Activated CD4-positive, alpha-beta T cell treated with anti-CD3 and anti-CD28 coated beads for 36 hours (primary cell): ENCODE results near the gene CPNE7. TPM values are rescaled to one million over a fixed set of nuclear protein-coding genes. Genes with fewer than 3 reads are reported as not detected.

Source experiments
- ATAC-seq: fragments of 200-7000 bp; cut with Tn5 transposase; one replicate; pipeline ENCODE4 v1.10.0; 2021; ENCODE audit warnings: mild to moderate bottlenecking, moderate library complexity
- CTCF ChIA-PET: fragments of 350-600 bp; sonication (Branson Sonifier 250); formaldehyde crosslinking; loops from one replicate; lab custom pipeline; 2021; ENCODE audit warnings: antibody characterized with exemption; lab: Charles Lee
- POLR2A ChIA-PET: fragments of 350-600 bp; sonication (Branson Sonifier 250); formaldehyde crosslinking; loops from one replicate; lab custom pipeline; 2021; ENCODE audit warnings: antibody characterized with exemption, inconsistent platforms; lab: Charles Lee
- DNase-seq: peaks from one replicate; pipeline ENCODE4 v3.0.0-alpha.2; 2020
- H3K27ac Mint-ChIP-seq: one replicate; pipeline ENCODE4 v1.8.0; 2021; ENCODE audit warnings: mixed read lengths
- H3K27me3 Mint-ChIP-seq: one replicate; pipeline ENCODE4 v1.8.0; 2021; ENCODE audit warnings: mixed read lengths
- H3K36me3 Mint-ChIP-seq: one replicate; pipeline ENCODE4 v1.8.0; 2021; ENCODE audit warnings: low read depth, mixed read lengths
- H3K4me1 Mint-ChIP-seq: one replicate; pipeline ENCODE4 v1.8.0; 2021; ENCODE audit warnings: mixed read lengths
- H3K4me3 Mint-ChIP-seq: one replicate; pipeline ENCODE4 v1.8.0; 2021; ENCODE audit warnings: mild to moderate bottlenecking, moderate library complexity, mixed read lengths
- H3K9me3 Mint-ChIP-seq: one replicate; pipeline ENCODE4 v1.8.0; 2021; ENCODE audit warnings: low read depth, mixed read lengths
- intact Hi-C, 2 experiments: fragments of 100-400 bp; cut with DNase I in 1 of 2; cut with micrococcal nuclease in 1 of 2; formaldehyde crosslinking; loops; one replicate each; pipeline versions ENCODE4 v1.14.2 to v1.15.1; 2022 to 2024; cut with DNase I, micrococcal nuclease
- total RNA-seq, 2 experiments: library from RNA; stranded (reverse); gene quantifications; one replicate each; pipeline ENCODE4 v1.2.3, GENCODE V29; 2021

The CPNE7 gene
- total RNA-seq, 2 experiments from 2014 or later = 17.3 to 18.7 TPM

- H3K27ac Mint-ChIP-seq = no peak overlapping the region
- ATAC-seq = no peak
- H3K9me3 Mint-ChIP-seq = no peaks in the 10 kb centered on the region
- peaks cover 16% of the 10 kb centered on the region for H3K4me1 Mint-ChIP-seq
- CTCF ChIA-PET = interaction anchor here (0.6 kb wide), 1 partner anchor 232 kb away, joined by 3 read pairs; no protein-coding TSS in a partner anchor
- DNase-seq = no peak
- H3K27me3 Mint-ChIP-seq = no peaks in the 10 kb centered on the region
- intact Hi-C loops = no loop called here
- H3K4me3 Mint-ChIP-seq = no peak overlapping the region
- no peaks in the 10 kb centered on the region for H3K36me3 Mint-ChIP-seq
- POLR2A ChIA-PET = interaction anchor here (0.6 kb wide), 1 partner anchor 32 kb away, joined by 6 read pairs; no protein-coding TSS in a partner anchor
These were observed 25.4 kb downstream of the CPNE7 start for GRCh38 chr16:89600956-89601355.

GRCh38 chr16:89601906-89602272 lies 26.3 kb downstream of the CPNE7 start:
- ATAC-seq (no peak), DNase-seq (no peak)
- ChIA-PET POLR2A (interaction anchor here (0.5 to 0.6 kb wide), 2 partner anchors 52 to 171 kb away, joined by 3 read pairs; no protein-coding TSS in a partner anchor), CTCF (interaction anchor here (0.8 to 1.0 kb wide), 2 partner anchors 12 to 150 kb away, joined by 4 to 5 read pairs; no protein-coding TSS in a partner anchor)
- intact Hi-C loops = no loop called here
- Mint-ChIP-seq H3K4me3 (no peak overlapping the region), H3K4me1 (peaks cover 16% of the 10 kb centered on the region), H3K9me3 (no peaks in the 10 kb centered on the region), H3K27ac (no peak overlapping the region), H3K27me3 (no peaks in the 10 kb centered on the region), H3K36me3 (no peaks in the 10 kb centered on the region)

- no peaks in the 10 kb centered on the region for H3K27me3 Mint-ChIP-seq
- POLR2A ChIA-PET = interaction anchor here (0.5 to 0.6 kb wide), 2 partner anchors 51 to 170 kb away, joined by 3 read pairs; no protein-coding TSS in a partner anchor
- CTCF ChIA-PET = interaction anchor here (0.7 to 1.0 kb wide), 5 partner anchors 12 to 150 kb away, joined by 3 to 5 read pairs (median 4); partner anchors contain the start of gene CPNE7
- no peak overlapping the region for H3K27ac Mint-ChIP-seq
- DNase-seq (peak; percentile 87), ATAC-seq (peak; percentile 96)
- H3K36me3 Mint-ChIP-seq = no peaks in the 10 kb centered on the region
- peaks cover 16% of the 10 kb centered on the region for H3K4me1 Mint-ChIP-seq
- intact Hi-C loops = no loop called here
- peak overlapping the region; percentile 24 for H3K4me3 Mint-ChIP-seq
- no peaks in the 10 kb centered on the region for H3K9me3 Mint-ChIP-seq
These were observed 26.9 kb downstream of the CPNE7 start for GRCh38 chr16:89602273-89602951.

- ChIA-PET POLR2A (no interaction called here), CTCF (interaction anchor here (0.7 to 0.9 kb wide), 3 partner anchors 12 to 31 kb away, joined by 3 to 4 read pairs (median 3); partner anchors contain the start of gene CPNE7)
- Mint-ChIP-seq H3K9me3 (no peaks in the 10 kb centered on the region), H3K4me3 (peak overlapping the region; percentile 24), H3K27ac (no peak overlapping the region), H3K27me3 (no peaks in the 10 kb centered on the region), H3K36me3 (no peaks in the 10 kb centered on the region), H3K4me1 (peaks cover 16% of the 10 kb centered on the region)
- ATAC-seq (no peak), DNase-seq (no peak)
- intact Hi-C loops = no loop called here
These were observed 27.5 kb downstream of the CPNE7 start for GRCh38 chr16:89602952-89603590.

GRCh38 chr16:89604764-89605163 lies 29.2 kb downstream of the CPNE7 start:
- Mint-ChIP-seq H3K9me3 (no peaks in the 10 kb centered on the region), H3K27ac (no peak overlapping the region), H3K27me3 (no peaks in the 10 kb centered on the region), H3K4me3 (no peak overlapping the region), H3K4me1 (peaks cover 13% of the 10 kb centered on the region), H3K36me3 (no peaks in the 10 kb centered on the region)
- intact Hi-C loops = no loop called here
- POLR2A ChIA-PET = no interaction called here
- CTCF ChIA-PET = no interaction called here
- ATAC-seq (no peak), DNase-seq (no peak)

- Mint-ChIP-seq H3K36me3 (no peaks in the 10 kb centered on the region), H3K4me1 (peaks cover 13% of the 10 kb centered on the region), H3K4me3 (no peak overlapping the region), H3K27ac (no peak overlapping the region), H3K9me3 (no peaks in the 10 kb centered on the region), H3K27me3 (no peaks in the 10 kb centered on the region)
- intact Hi-C loops = no loop called here
- no peak for ATAC-seq
- ChIA-PET CTCF (interaction anchor here (0.6 kb wide), 1 partner anchor 10 kb away, joined by 3 read pairs; no protein-coding TSS in a partner anchor), POLR2A (no interaction called here)
- DNase-seq = no peak
These were observed 29.8 kb downstream of the CPNE7 start for GRCh38 chr16:89605186-89605970.

GRCh38 chr16:89606006-89606405 lies 30.4 kb downstream of the CPNE7 start:
- Mint-ChIP-seq H3K4me1 (peaks cover 13% of the 10 kb centered on the region), H3K36me3 (no peaks in the 10 kb centered on the region), H3K9me3 (no peaks in the 10 kb centered on the region), H3K27ac (no peak overlapping the region), H3K4me3 (no peak overlapping the region), H3K27me3 (no peaks in the 10 kb centered on the region)
- no peak for ATAC-seq
- DNase-seq = no peak
- intact Hi-C loops = no loop called here
- ChIA-PET CTCF (interaction anchor here (0.6 kb wide), 1 partner anchor 10 kb away, joined by 3 read pairs; no protein-coding TSS in a partner anchor), POLR2A (no interaction called here)

- intact Hi-C loops = no loop called here
- H3K36me3 Mint-ChIP-seq = no peaks in the 10 kb centered on the region
- ChIA-PET POLR2A (no interaction called here), CTCF (interaction anchor here (0.6 kb wide), 1 partner anchor 43 kb away, joined by 3 read pairs; no protein-coding TSS in a partner anchor)
- no peaks in the 10 kb centered on the region for H3K27me3 Mint-ChIP-seq
- H3K27ac Mint-ChIP-seq = no peak overlapping the region
- no peak for ATAC-seq
- no peak overlapping the region for H3K4me3 Mint-ChIP-seq
- H3K9me3 Mint-ChIP-seq = no peaks in the 10 kb centered on the region
- peaks cover 8% of the 10 kb centered on the region for H3K4me1 Mint-ChIP-seq
- no peak for DNase-seq
These were observed 31.9 kb downstream of the CPNE7 start for GRCh38 chr16:89607453-89607852.

- Mint-ChIP-seq H3K4me1 (peaks cover 1% of the 10 kb centered on the region), H3K9me3 (no peaks in the 10 kb centered on the region), H3K4me3 (no peak overlapping the region), H3K36me3 (no peaks in the 10 kb centered on the region), H3K27me3 (no peaks in the 10 kb centered on the region), H3K27ac (no peak overlapping the region)
- ATAC-seq (no peak), DNase-seq (no peak)
- ChIA-PET CTCF (no interaction called here), POLR2A (no interaction called here)
- intact Hi-C loops = no loop called here
These were observed 32.6 kb downstream of the CPNE7 start for GRCh38 chr16:89607937-89608740.

- DNase-seq (no peak), ATAC-seq (no peak)
- Mint-ChIP-seq H3K9me3 (no peaks in the 10 kb centered on the region), H3K27me3 (no peaks in the 10 kb centered on the region), H3K4me1 (no peaks in the 10 kb centered on the region), H3K4me3 (no peak overlapping the region), H3K27ac (no peak overlapping the region), H3K36me3 (no peaks in the 10 kb centered on the region)
- ChIA-PET CTCF (no interaction called here), POLR2A (no interaction called here)
- intact Hi-C loops = no loop called here
These were observed 34.5 kb downstream of the CPNE7 start for GRCh38 chr16:89610108-89610453.
